IMR-90 (cell line): ENCODE measurements around the gene TEX14. TPM values are rescaled to one million over a fixed set of nuclear protein-coding genes. Genes with fewer than 3 reads are reported as not detected.

Experiments used
- ATAC-seq: fragments of 200-7000 bp; cut with Tn5 transposase; 2 replicates; pipeline ENCODE4 v1.9.1; 2020; ENCODE audit warnings: low read depth, mild to moderate bottlenecking, moderate library complexity
- BruUV-seq: library from RNA; stranded (reverse); fragments of 400-500 nt; replicated peaks from 2 replicates; lab custom pipeline; 2021; lab: Mats Ljungman, UMichigan
- CTCF ChIA-PET: fragments of 300-600 bp; formaldehyde crosslinking; extraction: SDS; loops from one replicate; lab custom pipeline; 2021; ENCODE audit warnings: antibody characterized with exemption; lab: Yijun Ruan, JAX
- POLR2A ChIA-PET: fragments of 300-600 bp; sonication (Branson Sonifier 250); formaldehyde crosslinking; loops from one replicate; lab custom pipeline; 2022; ENCODE audit warnings: antibody characterized with exemption; ENCODE audit not compliant: unreplicated experiment; lab: Charles Lee
- DNase-seq: peaks from one replicate; pipeline ENCODE4 v3.0.0; 2013
- H2AFZ ChIP-seq: replicated peaks from 2 replicates; pipeline ENCODE3; 2013; ENCODE audit warnings: low read length, mild to moderate bottlenecking; ENCODE audit not compliant: poor library complexity
- H2AK5ac ChIP-seq: 2 replicates; pipeline ENCODE4 v1.6.1; 2013; ENCODE audit warnings: low read depth, low read length, inconsistent platforms
- H2AK9ac ChIP-seq: replicated peaks from 2 replicates; pipeline ENCODE3; 2013; ENCODE audit warnings: mild to moderate bottlenecking, low read depth, low read length, moderate library complexity; ENCODE audit not compliant: poor library complexity
- H2BK120ac ChIP-seq: 2 replicates; pipeline ENCODE4 v1.6.1; 2013; ENCODE audit warnings: low read depth, low read length, inconsistent platforms
- H2BK15ac ChIP-seq: 3 replicates; pipeline ENCODE4 v1.6.1; 2013; ENCODE audit warnings: low read depth, low read length, inconsistent platforms
- H2BK20ac ChIP-seq: 2 replicates; pipeline ENCODE4 v1.6.1; 2013; ENCODE audit warnings: low read depth, mild to moderate bottlenecking, inconsistent platforms, low read length, moderate library complexity
- H2BK5ac ChIP-seq: 2 replicates; pipeline ENCODE4 v1.6.1; 2013; ENCODE audit warnings: mild to moderate bottlenecking, low read depth, low read length, inconsistent platforms; ENCODE audit not compliant: poor library complexity, severe bottlenecking
- H3K14ac ChIP-seq: replicated peaks from 2 replicates; pipeline ENCODE4 v1.6.1; 2013; ENCODE audit warnings: low read depth, low read length, inconsistent platforms
- H3K18ac ChIP-seq: 2 replicates; pipeline ENCODE4 v1.6.1; 2013; ENCODE audit warnings: low read depth, low read length, control low read depth
- H3K23ac ChIP-seq: 2 replicates; pipeline ENCODE4 v1.6.1; 2013; ENCODE audit warnings: low read depth, low read length, inconsistent platforms
- H3K27ac ChIP-seq: 2 replicates; pipeline ENCODE4 v1.5.1; 2013; ENCODE audit warnings: mild to moderate bottlenecking, control low read depth, low read length; ENCODE audit not compliant: insufficient read depth
- H3K27me3 ChIP-seq: 2 replicates; pipeline ENCODE4 v1.6.1; 2013; ENCODE audit warnings: low read length; ENCODE audit not compliant: control insufficient read depth, insufficient read depth
- H3K36me3 ChIP-seq: 2 replicates; pipeline ENCODE4 v1.6.1; 2013; ENCODE audit warnings: low read length, mixed read lengths; ENCODE audit not compliant: control insufficient read depth, insufficient read depth
- H3K4ac ChIP-seq: 2 replicates; pipeline ENCODE4 v1.6.1; 2013; ENCODE audit warnings: low read depth, low read length, inconsistent platforms
- H3K4me1 ChIP-seq: 2 replicates; pipeline ENCODE4 v1.6.1; 2013; ENCODE audit warnings: low read length, mixed read lengths; ENCODE audit not compliant: control insufficient read depth, insufficient read depth
- H3K4me2 ChIP-seq: 2 replicates; pipeline ENCODE4 v1.6.1; 2013; ENCODE audit warnings: low read depth, mild to moderate bottlenecking, control low read depth, low read length, moderate library complexity
- H3K4me3 ChIP-seq: 2 replicates; pipeline ENCODE4 v1.5.1; 2013; ENCODE audit warnings: low read depth, mild to moderate bottlenecking, control low read depth, low read length, moderate library complexity; ENCODE audit not compliant: insufficient read depth
- H3K56ac ChIP-seq: 2 replicates; pipeline ENCODE4 v1.6.1; 2013; ENCODE audit warnings: low read length, inconsistent platforms; ENCODE audit not compliant: insufficient read depth; ENCODE audit errors: extremely low read depth
- H3K79me1 ChIP-seq, 2 experiments: 2 replicates each; pipeline ENCODE4 v1.6.1; 2013; ENCODE audit warnings: low read length in 2 of 2, inconsistent platforms in 1 of 2, low read depth in 1 of 2
- H3K9ac ChIP-seq: 2 replicates; pipeline ENCODE4 v1.6.1; 2013; ENCODE audit warnings: low read depth, low read length, control low read depth
- H3K9me1 ChIP-seq: 2 replicates; pipeline ENCODE4 v1.6.1; 2013; ENCODE audit warnings: low read length, inconsistent platforms; ENCODE audit not compliant: insufficient read depth
- H3K9me3 ChIP-seq: 2 replicates; pipeline ENCODE4 v1.6.1; 2013; ENCODE audit warnings: low read length; ENCODE audit not compliant: control insufficient read depth, insufficient read depth
- H4K20me1 ChIP-seq: 2 replicates; pipeline ENCODE4 v1.6.1; 2013; ENCODE audit warnings: low read length, inconsistent platforms; ENCODE audit not compliant: insufficient read depth
- H4K5ac ChIP-seq: 2 replicates; pipeline ENCODE4 v1.6.1; 2013; ENCODE audit warnings: mild to moderate bottlenecking, low read depth, low read length, control low read depth
- H4K8ac ChIP-seq, 2 experiments: 2 replicates each; pipeline ENCODE4 v1.6.1; 2013; ENCODE audit warnings: low read depth in 2 of 2, low read length in 2 of 2, control low read depth in 1 of 2, inconsistent platforms in 1 of 2
- H4K91ac ChIP-seq: 2 replicates; pipeline ENCODE4 v1.6.1; 2013; ENCODE audit warnings: low read depth, low read length, inconsistent platforms; ENCODE audit not compliant: insufficient read depth
- BHLHE40 ChIP-seq: fragments of 150-350 bp; IDR thresholded peaks from 2 replicates; pipeline ENCODE4 v1.6.1; 2016; ENCODE audit warnings: mild to moderate bottlenecking, low read depth, low read length
- CHD1 ChIP-seq: IDR thresholded peaks from 2 replicates; pipeline ENCODE4 v1.6.1; 2012; ENCODE audit warnings: low read depth, low read length, improper control_type of control experiment
- MAFK ChIP-seq: IDR thresholded peaks from 2 replicates; pipeline ENCODE4 v1.6.1; 2012; ENCODE audit warnings: low read depth, low read length, improper control_type of control experiment
- MAZ ChIP-seq: IDR thresholded peaks from 2 replicates; pipeline ENCODE4 v1.6.1; 2012; ENCODE audit warnings: low read depth, mild to moderate bottlenecking, low read length, improper control_type of control experiment, moderate library complexity, borderline replicate concordance
- MXI1 ChIP-seq: IDR thresholded peaks from 2 replicates; pipeline ENCODE4 v1.6.1; 2012; ENCODE audit warnings: low read depth, mild to moderate bottlenecking, low read length, moderate library complexity, borderline replicate concordance
- RCOR1 ChIP-seq: IDR thresholded peaks from 2 replicates; pipeline ENCODE4 v1.6.1; 2012; ENCODE audit warnings: mild to moderate bottlenecking, low read length, improper control_type of control experiment; ENCODE audit not compliant: insufficient replicate concordance
- WGBS, 2 experiments: methylation state at CpG; one replicate each; pipeline versions ENCODE4 v1.1.5 to v1.1.7; 2013; ENCODE audit warnings: missing lambda C conversion rate in 2 of 2; ENCODE audit not compliant: insufficient read length in 1 of 2; ENCODE audit errors: extremely low coverage in 2 of 2; 5-methylcytosine and 5-hydroxymethylcytosine counted together
- dilution Hi-C: fragments of 300-500 bp; cut with HindIII; formaldehyde crosslinking; loops from one replicate; pipeline ENCODE4 v1.14.3; 2018; ENCODE audit warnings: low sequenced_read_pairs; ENCODE audit not compliant: unreplicated experiment
- in situ Hi-C: fragments of 300-500 bp; cut with MboI; formaldehyde crosslinking; loops from 3 replicates; pipeline ENCODE4 v1.14.3; 2019; ENCODE audit warnings: low sequenced_read_pairs, inconsistent platforms, mixed read lengths
- intact Hi-C: fragments of 100-400 bp; cut with micrococcal nuclease; formaldehyde crosslinking; loops from 2 replicates; pipeline ENCODE4 v1.10.0; 2022
- polyA plus RNA-seq, 3 experiments: library from polyadenylated mRNA; depleted of rRNA; stranded (reverse); fragments of >200 nt; gene quantifications; 2 replicates each; pipeline ENCODE4 v1.2.3, GENCODE V29; 2012; ENCODE audit warnings: low replicate concordance in 1 of 3
- total RNA-seq: library from RNA; depleted of rRNA; stranded (reverse); fragments of >200 nt; gene quantifications from 2 replicates; pipeline ENCODE4 v1.2.3, GENCODE V29; 2012

TEX14 gene
- total and polyA plus RNA-seq, 2 of the 4 experiments (the other 2 are of a cell fraction), result not detected

DNA sequence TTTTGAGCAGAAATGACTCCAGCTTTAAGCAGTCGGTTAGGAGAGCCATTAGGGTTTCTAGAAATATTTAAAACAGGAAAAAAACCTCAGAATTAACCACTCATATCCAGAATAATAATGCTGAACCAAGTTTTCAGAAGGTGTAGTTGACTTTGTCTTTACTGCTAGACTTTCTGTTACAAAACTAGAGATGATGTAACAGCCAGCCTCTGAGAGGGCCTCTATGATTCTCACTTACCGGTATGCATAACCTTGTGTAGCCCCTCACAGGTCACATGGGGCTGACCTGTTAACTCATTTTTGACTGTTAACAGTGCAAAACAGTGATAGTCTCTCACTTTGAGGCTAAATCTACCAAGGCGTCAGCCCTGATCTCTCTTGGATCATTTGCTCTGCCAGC is 74.3 kb downstream of the TEX14 start:
- peaks cover 17% of the 10 kb centered on the region; the same call in 1 of the 2 replicates for H3K27me3 ChIP-seq
- intact Hi-C loops (no loop called here), dilution Hi-C loops (no loop called here), in situ Hi-C loops (no loop called here)
- DNase-seq (no peak), ATAC-seq (no peak)
- no peak overlapping the region for H4K5ac ChIP-seq
- H3K79me1 ChIP-seq, result no peaks in the 10 kb centered on the region
- H3K14ac ChIP-seq, result no peak overlapping the region
- POLR2A ChIA-PET, result no interaction called here
- H3K27ac ChIP-seq, result no peak overlapping the region
- no peak overlapping the region for H3K9ac ChIP-seq
- H4K20me1 ChIP-seq, result no peaks in the 10 kb centered on the region
- H2AK5ac ChIP-seq, result no peak overlapping the region
- H3K36me3 ChIP-seq, result no peaks in the 10 kb centered on the region
- TF ChIP-seq RCOR1 (no peak), MAZ (no peak), BHLHE40 (no peak), CHD1 (no peak), MXI1 (no peak), MAFK (no peak)
- CTCF ChIA-PET, result interaction anchor here (0.7 to 1.2 kb wide), 2 partner anchors 28 to 766 kb away, joined by 4 read pairs; no protein-coding TSS in a partner anchor
- no peak overlapping the region for H3K4me2 ChIP-seq
- no peak overlapping the region for H2AFZ ChIP-seq
- no peak overlapping the region for H2BK20ac ChIP-seq
- no peak overlapping the region for H2AK9ac ChIP-seq
- no peak overlapping the region for H3K56ac ChIP-seq
- H2BK15ac ChIP-seq, result no peak overlapping the region
- H3K4me3 ChIP-seq, result no peak overlapping the region
- BruUV-seq, result no TSS peak
- no peak overlapping the region for H2BK120ac ChIP-seq
- H4K91ac ChIP-seq, result no peak overlapping the region
- H3K4ac ChIP-seq, result no peak overlapping the region
- H4K8ac ChIP-seq, result no peak overlapping the region
- H3K4me1 ChIP-seq, result no peaks in the 10 kb centered on the region
- 30% methylated on average over 1 of the region's 3 CpGs; no CpG with 5 or more reads in 1 of the 2 experiments for WGBS, 2 experiments
- 0 out of 2 replicates have a peak, but pooled peaks cover 3% of the 10 kb centered on the region for H3K9me1 ChIP-seq
- no peaks in the 10 kb centered on the region for H3K9me3 ChIP-seq
- H3K18ac ChIP-seq, result no peak overlapping the region
- no peak overlapping the region for H3K23ac ChIP-seq
- H2BK5ac ChIP-seq, result no peak overlapping the region
